Thyroid gland (tissue), 4 donors: ENCODE data around the gene DCAF11.

ENCODE experiments used
- CTCF ChIP-seq, 6 experiments: fragments of 200-600 bp in 3 of 6; fragments of 450-650 bp in 3 of 6; sonication (generic) in 3 of 6; IDR thresholded peaks; one replicate each; pipeline ENCODE4 v1.5.1; 2016 to 2019; ENCODE audit warnings: antibody characterized with exemption in 6 of 6, mild to moderate bottlenecking in 2 of 6, inconsistent platforms in 1 of 6, moderate library complexity in 1 of 6
- POLR2A ChIP-seq, 2 donors: fragments of 450-650 bp; IDR thresholded peaks; one replicate each; pipeline ENCODE4 v1.6.1; 2017; ENCODE audit warnings: antibody characterized with exemption in 2 of 2, mild to moderate bottlenecking in 2 of 2, moderate library complexity in 1 of 2

- TF ChIP-seq CTCF (IDR thresholded peaks at IDR 0.05): no peak
- no peak for TF ChIP-seq POLR2A (IDR thresholded peaks at IDR 0.05)
Measured at GRCh38 chr14:24145219-24145618, 30.6 kb downstream of the DCAF11 start.
